Jurkat, Clone E6-1 (cell line): Measurements from ENCODE around the gene HOXD12.

Source experiments
- DNase-seq: peaks from one replicate; pipeline ENCODE4 v3.0.0-alpha.2; 2011; ENCODE audit warnings: low read depth, low spot score
- H3K4me3 ChIP-seq: 2 replicates; pipeline ENCODE4 v1.5.1; 2011; ENCODE audit warnings: mild to moderate bottlenecking, low read length, control low read depth, moderate library complexity

The HOXD12 gene

DNA sequence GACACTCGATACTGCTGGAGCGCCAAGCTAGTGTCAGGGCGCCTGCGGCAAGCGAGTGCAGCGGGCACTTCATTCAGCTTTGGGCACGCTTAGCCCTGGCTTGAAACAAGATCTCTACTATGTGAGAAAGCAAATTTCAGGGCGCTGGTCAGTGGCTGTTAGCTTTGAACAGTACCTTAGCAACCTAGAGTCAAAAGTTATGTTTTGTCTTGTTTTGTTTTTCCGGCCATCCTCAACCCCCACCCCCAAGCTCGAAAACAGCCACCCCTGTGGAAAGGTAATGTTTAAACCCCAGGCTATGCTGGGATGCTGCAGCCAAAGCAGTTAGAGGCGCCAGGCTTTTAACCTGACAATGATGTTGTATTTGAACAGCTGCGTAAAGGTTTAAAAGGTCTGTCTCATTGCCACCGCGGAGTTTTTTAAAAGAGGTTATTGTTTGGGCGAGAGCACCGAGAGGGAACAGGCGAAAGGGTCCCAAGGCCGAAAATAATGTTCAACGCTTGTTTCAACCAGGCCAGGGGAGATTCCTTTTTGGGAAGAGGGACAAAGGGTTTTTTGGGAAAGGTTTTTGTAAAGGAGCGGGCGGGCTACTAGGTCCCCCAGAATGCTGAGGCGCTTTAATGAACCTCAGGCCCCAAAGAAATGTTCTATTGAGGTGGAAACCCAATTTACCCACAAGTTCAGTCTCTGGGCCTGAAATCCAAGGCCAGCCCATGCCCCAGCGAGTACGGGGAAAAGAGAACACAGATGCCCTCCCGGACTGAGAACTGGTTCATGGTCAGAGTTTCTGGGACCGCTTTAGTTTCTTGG is 14.7 kb downstream of the HOXD12 start:
- no peak for DNase-seq
- no peak overlapping the region for H3K4me3 ChIP-seq

DNA sequence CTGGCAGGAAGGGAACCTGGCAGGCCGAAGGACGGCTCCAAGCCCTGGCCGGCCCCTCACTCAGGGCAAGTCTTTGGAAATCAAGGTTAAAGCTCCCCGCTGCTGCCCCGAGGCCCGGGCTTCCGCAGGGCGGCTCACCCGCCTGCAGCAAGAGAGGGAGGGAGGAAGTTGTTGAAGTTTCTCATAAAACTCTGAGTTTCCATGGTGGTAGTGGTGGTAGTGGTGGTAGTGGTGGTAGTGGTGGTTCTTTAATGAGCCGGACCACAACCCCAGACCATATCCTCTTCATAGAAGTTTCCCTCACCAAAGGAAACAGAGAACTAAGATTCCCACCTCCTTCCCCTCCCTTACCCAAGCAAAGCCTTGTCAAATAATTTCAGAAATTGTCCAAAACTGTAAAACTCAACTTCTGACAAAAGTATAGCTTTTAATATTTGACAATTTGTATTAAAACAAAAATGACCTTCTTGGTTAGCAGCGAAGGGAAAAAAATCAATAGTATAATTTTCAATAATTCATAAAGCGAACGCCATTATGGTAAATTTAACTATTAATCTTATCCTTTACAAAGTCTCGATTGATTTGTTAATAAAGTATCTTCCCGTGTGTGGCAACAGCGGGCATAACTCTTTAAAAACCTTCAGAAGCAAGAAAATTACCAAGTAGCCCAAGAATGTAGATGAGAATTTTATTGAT is 15.5 kb downstream of the HOXD12 start:
- H3K4me3 ChIP-seq: no peak overlapping the region
- DNase-seq: no peak

- no peak for DNase-seq
- H3K4me3 ChIP-seq: no peak within 1 kb of the TSS
Measured at GRCh38 chr2:176115883-176116813, 16.6 kb downstream of the HOXD12 start, which contains the start of gene HOXD10. Gene HOXD10, plus strand, starts transcription at chr2:176116778. Its CDS starts 56 bp downstream, at chr2:176116834.

DNA sequence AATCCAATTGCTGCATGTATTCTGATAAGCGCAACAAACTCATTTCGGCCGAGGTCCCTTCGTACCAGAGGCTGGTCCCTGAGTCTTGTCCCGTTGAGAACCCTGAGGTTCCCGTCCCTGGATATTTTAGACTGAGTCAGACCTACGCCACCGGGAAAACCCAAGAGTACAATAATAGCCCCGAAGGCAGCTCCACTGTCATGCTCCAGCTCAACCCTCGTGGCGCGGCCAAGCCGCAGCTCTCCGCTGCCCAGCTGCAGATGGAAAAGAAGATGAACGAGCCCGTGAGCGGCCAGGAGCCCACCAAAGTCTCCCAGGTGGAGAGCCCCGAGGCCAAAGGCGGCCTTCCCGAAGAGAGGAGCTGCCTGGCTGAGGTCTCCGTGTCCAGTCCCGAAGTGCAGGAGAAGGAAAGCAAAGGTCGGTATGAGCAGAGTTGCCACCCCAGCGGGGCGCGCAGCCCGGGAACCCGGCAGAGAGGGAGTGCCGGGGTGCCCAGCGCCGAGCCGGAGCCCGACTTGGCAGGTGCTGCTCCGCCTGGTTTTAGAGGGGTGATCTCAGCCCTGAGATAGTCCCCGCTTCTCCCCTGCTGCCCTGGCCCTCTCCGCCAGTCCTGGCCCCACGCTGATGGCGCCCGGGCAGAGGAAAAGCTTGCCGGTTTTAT is 17.7 kb downstream of the HOXD12 start:
- DNase-seq: no peak
- H3K4me3 ChIP-seq: no peak overlapping the region

GRCh38 chr2:176117823-176118371 is 18.3 kb downstream of the HOXD12 start:
- H3K4me3 ChIP-seq: no peak overlapping the region
- no peak for DNase-seq

GRCh38 chr2:176118601-176119339 is 19.2 kb downstream of the HOXD12 start:
- DNase-seq: peak; percentile 38
- no peak overlapping the region; the same call in 1 of the 2 replicates for H3K4me3 ChIP-seq

DNA sequence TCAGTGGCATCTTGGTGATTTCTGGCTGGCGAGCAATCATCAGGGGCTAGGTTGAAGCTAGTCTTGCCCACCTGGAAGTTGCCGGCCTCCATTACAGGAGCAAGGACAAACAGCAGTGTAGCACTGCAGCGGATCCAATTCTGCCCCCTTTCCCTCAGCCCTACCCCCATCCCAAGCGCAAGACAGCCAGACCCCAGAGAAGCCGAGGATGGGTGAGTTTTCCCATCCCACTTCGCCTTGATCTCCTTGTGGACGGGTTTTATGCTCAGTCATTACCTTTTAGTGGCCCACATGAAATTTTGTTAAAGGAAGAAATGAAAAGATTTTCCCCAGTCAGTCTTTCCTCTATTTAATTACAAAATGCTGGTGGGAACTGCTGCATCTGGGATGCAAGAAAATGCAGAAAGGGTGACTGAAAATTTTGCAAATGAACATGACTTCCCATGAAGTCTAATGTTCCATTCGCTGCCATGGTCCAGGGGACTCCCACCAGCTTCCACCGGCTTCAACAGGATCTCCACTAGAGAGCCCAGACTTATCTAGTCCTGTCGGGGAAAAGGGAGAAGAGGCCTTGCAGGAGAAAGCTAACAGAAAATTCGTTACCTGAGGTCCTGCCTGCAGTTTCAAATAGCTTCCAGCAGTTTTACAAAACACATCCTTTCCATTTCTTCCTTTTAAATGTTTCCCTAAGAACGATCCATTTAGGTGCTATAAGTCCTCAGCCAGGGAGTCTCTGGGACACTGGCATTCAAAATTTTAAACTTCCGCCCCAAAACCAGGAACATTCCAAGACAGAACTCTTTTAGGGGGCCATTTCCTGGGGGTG is 21.0 kb downstream of the HOXD12 start:
- no peak for DNase-seq
- no peak overlapping the region for H3K4me3 ChIP-seq

DNA sequence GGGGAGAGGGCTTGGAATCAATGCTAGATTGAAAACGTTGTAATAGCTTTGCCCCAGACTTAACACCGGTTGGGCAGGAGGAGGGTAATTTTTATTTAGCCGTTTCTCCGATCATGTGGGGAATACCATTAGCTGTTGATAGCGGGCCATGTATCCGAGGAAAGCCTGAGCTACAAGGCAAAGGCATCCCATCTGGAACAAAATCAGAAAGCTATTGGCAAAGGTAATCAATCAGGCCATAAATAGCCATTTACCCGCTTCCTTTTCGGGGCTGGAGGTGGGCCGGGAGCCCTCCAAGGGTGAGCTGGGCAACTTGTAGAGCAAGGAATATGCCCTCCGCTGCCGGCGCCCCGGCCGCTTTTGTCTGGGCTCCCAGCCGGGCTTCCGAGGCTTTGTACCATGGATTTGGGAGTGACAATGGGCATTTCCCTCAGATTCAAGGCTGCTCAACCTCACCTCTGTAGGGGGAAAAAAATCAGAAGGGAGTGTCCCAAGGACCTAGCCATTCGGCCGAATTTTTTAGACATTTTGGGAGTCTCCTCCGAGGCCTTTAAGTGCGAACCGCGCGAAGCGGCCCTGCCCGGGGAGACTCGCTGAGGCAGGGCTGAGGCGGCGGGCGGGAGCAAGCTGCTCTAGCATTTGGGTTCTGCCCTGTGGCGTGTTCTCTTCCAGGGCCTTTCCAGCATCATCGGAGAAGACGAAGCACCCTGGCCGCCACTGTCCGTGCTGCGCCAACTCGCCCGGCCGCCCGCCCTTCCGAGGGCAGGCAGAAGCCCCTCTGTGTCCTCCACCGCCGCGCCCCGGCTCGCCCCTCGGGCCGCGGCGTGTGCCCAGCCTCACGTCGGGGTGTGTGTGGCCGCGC is 21.8 kb downstream of the HOXD12 start:
- no peak for DNase-seq
- no peak overlapping the region for H3K4me3 ChIP-seq

DNA sequence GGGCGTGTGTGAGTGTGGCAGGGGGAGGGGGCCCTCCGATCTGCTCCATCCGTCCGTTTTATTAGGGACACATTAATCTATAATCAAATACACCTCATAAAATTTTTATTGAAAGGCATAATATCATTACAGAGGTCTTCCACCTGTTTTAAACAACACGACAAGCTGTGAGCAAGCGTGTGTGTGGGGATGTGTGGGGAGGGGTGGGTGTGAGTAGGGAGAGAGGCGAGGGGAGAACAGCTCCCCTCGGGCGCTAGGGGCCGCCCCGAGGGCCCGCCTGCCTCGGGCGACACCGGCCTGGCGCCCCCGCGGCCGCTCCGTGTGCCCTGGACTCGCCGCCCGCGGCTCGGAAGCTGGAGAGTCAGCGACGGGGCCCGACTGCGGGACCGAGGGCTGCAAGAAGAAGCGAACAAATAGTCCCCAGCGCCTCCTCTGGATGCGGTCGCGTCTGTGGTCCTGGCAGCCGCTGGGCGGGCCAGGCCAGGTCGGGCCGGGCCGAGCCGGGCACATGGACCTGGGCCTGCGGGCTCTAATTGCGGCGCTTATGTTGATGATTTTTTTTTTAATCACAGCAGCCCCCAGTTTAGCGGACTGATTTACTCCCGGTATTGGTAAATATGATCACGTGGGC is 22.6 kb downstream of the HOXD12 start:
- H3K4me3 ChIP-seq: no peak overlapping the region
- DNase-seq: no peak

DNA sequence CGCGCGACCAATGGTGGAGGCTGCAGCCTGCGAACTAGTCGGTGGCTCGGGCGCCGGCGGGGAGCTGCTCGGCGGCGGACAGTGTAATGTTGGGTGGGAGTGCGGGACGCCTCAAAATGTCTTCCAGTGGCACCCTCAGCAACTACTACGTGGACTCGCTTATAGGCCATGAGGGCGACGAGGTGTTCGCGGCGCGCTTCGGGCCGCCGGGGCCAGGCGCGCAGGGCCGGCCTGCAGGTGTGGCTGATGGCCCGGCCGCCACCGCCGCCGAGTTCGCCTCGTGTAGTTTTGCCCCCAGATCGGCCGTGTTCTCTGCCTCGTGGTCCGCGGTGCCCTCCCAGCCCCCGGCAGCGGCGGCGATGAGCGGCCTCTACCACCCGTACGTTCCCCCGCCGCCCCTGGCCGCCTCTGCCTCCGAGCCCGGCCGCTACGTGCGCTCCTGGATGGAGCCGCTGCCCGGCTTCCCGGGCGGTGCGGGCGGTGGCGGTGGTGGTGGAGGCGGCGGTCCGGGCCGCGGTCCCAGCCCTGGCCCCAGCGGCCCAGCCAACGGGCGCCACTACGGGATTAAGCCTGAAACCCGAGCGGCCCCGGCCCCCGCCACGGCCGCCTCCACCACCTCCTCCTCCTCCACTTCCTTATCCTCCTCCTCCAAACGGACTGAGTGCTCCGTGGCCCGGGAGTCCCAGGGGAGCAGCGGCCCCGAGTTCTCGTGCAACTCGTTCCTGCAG is 23.3 kb downstream of the HOXD12 start, which contains the start of gene HOXD9:
Gene HOXD9, plus strand, starts transcription at position 37 of the 728 bp plus-strand sequence. Its CDS starts 50 bp downstream, at position 87.
- DNase-seq: no peak
- no peak within 1 kb of the TSS for H3K4me3 ChIP-seq

DNA sequence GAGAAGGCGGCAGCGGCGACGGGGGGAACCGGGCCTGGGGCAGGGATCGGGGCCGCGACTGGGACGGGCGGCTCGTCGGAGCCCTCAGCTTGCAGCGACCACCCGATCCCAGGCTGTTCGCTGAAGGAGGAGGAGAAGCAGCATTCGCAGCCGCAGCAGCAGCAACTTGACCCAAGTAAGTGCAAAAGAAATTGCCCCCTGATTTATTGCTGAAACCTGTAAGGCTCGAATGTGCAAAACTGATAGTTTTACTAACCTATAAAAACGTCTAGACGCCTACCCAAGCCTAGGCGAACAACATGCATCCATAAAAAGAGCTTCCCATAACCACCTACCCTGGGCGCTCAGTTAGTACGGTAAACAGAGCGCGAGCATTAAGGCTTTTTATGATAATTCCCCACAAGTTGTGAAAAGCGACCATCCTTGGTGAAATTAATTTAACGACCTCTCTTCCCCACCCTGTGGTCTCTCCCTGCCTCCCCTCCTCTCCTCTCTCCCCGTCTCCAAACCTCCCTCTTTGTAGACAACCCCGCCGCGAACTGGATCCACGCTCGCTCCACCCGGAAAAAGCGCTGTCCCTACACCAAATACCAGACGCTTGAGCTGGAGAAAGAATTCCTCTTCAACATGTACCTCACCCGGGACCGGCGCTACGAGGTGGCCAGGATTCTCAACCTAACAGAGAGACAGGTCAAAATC is 24.0 kb downstream of the HOXD12 start:
- H3K4me3 ChIP-seq: no peak overlapping the region
- no peak for DNase-seq

- DNase-seq: no peak
- H3K4me3 ChIP-seq: no peak overlapping the region
Measured at GRCh38 chr2:176124110-176124946, 24.7 kb downstream of the HOXD12 start.

GRCh38 chr2:176124947-176125771 is 25.6 kb downstream of the HOXD12 start:
- no peak overlapping the region for H3K4me3 ChIP-seq
- DNase-seq: no peak
